ENCODE results near the gene CCDC149. TPM values are rescaled to one million over a fixed set of nuclear protein-coding genes. Genes with fewer than 3 reads are reported as not detected.

Gene CCDC149
- total and polyA plus RNA-seq, 12 donors: 6.1 to 17.7 (median 9.3) TPM

DNA sequence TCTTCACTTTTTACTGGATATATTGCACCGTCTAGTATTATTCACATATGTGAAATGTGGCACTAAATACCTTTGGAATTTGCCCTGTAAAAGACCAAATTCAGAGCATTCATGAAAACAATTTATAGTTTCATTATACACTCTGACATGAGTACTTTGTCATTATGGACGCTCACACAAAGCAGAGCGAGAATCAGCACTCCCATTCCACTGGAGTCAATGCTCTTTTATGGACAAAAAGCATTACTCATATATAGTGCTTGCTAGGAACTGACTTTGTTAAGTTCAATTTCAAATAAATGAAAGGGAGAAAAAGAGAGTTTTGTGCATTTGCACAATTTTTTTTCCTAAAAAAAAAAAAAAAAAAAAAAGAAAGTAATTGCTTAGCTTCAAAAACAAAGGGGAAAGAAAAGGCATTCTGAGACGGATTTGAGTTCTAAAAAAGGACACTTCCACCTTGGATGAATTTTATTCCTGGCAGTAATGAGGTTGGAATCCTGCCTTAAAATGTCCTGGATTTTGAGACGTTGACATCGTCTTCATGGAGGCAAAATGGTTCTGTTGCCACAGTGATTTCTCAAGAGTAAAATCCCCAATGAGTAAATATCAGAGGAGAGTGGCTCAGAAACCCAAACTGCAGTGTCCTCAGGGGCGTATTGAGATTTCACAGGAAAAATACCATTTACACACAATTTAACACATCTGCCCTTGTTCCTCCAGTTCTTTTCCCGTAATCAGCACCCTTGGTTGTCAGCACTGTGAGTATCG is 34.8 kb downstream of the CCDC149 start:
- Histone ChIP-seq H3K27me3 (no peaks in the 10 kb centered on the region), H3K4me3 (no peak overlapping the region), H3K9me3 (no peaks in the 10 kb centered on the region), H3K4me1 (peaks cover 0 to 8% (median 0%) of the 10 kb centered on the region in 9 donors), H3K36me3 (peaks cover 0 to 33% (median 0%) of the 10 kb centered on the region in 9 donors), H3K27ac (no peak overlapping the region)
- intact Hi-C loops (cut with DNase I): no loop called here
- ATAC-seq (no peak), DNase-seq (no peak)
- WGBS, 2 donors: 75 to 79% methylated on average over 9 of the region's 9 CpGs
- TF ChIP-seq, protein P1, sequence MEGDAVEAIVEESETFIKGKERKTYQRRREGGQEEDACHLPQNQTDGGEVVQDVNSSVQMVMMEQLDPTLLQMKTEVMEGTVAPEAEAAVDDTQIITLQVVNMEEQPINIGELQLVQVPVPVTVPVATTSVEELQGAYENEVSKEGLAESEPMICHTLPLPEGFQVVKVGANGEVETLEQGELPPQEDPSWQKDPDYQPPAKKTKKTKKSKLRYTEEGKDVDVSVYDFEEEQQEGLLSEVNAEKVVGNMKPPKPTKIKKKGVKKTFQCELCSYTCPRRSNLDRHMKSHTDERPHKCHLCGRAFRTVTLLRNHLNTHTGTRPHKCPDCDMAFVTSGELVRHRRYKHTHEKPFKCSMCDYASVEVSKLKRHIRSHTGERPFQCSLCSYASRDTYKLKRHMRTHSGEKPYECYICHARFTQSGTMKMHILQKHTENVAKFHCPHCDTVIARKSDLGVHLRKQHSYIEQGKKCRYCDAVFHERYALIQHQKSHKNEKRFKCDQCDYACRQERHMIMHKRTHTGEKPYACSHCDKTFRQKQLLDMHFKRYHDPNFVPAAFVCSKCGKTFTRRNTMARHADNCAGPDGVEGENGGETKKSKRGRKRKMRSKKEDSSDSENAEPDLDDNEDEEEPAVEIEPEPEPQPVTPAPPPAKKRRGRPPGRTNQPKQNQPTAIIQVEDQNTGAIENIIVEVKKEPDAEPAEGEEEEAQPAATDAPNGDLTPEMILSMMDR (IDR thresholded peaks at IDR 0.05): no peak

DNA sequence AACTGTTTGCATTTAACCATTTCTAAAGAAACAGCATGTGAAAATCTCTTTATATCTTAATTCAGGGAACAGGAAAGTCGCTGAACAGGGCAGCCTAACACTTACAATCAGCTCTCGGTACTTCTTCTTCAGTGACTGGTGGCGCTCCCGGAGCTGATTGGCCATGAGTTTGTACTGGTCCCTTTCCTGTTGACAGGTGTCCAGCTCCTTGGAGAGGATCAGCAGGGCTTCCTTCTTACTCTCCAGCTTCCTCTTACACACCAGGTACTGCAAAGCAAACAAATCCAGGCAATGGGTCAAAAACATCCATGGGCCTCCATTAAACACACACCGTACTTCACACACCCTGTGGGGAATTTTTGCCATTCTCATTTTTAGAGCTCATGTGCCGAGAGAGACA is 36.4 kb downstream of the CCDC149 start:
- no peaks in the 10 kb centered on the region for H3K9me3 ChIP-seq
- ATAC-seq: no peak
- H3K4me1 ChIP-seq: peaks cover 0 to 7% (median 0%) of the 10 kb centered on the region in 9 donors
- no peak overlapping the region for H3K4me3 ChIP-seq
- TF ChIP-seq, protein P1 (IDR thresholded peaks at IDR 0.05): no peak
- no peak overlapping the region for H3K27ac ChIP-seq
- DNase-seq: no peak
- intact Hi-C loops (cut with DNase I): no loop called here
- H3K27me3 ChIP-seq: no peaks in the 10 kb centered on the region
- 86 to 88% methylated on average over 6 of the region's 6 CpGs for WGBS, 2 donors
- peaks cover 0 to 49% (median 3%) of the 10 kb centered on the region in 9 donors for H3K36me3 ChIP-seq

DNA sequence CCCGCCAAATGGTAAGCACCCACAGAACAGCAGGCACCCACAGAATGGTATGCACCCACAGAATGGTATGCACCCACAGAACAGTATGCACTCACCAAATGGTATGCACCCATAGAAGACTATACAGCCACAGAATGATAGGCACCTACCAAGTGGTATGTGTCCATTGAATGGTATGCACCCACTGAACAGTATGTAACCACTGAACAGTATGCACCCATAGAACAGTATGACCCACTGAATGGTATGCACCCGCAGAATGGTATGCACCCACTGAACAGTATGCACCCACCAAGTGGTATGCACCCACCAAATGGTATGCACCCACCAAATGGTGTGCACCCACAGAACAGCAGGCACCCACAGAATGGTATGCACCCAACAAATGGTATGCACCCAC is 40.1 kb downstream of the CCDC149 start:
- no peaks in the 10 kb centered on the region for H3K9me3 ChIP-seq
- ATAC-seq (no peak), DNase-seq (no peak)
- 82 to 95% methylated on average over 2 of the region's 2 CpGs for WGBS, 2 donors
- intact Hi-C loops (cut with DNase I): no loop called here
- no peak overlapping the region for H3K4me3 ChIP-seq
- TF ChIP-seq, protein P1 (IDR thresholded peaks at IDR 0.05): no peak
- H3K36me3 ChIP-seq: peaks cover 0 to 79% (median 3%) of the 10 kb centered on the region in 9 donors
- peaks cover 0 to 2% (median 0%) of the 10 kb centered on the region in 9 donors for H3K4me1 ChIP-seq
- no peak overlapping the region for H3K27ac ChIP-seq
- H3K27me3 ChIP-seq: no peaks in the 10 kb centered on the region

DNA sequence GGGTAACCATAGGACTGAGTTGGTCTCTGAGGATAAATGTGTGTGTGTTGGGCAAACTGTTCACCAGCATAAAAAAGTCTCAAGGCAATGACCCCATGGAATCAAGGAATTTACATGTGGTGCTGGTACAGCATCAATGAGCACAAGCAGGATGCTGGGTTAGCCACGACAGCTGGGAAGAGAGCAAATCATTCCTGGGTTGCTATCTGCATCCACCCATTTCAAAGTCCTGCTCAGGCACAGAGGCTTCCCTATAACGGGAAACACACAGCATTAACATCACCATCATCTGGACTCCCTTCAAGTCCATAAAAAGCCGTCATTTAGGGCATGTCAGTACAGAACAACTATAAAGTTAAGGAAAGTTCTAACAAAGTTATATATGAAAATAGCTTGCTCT is 41.6 kb downstream of the CCDC149 start:
- intact Hi-C loops (cut with DNase I): no loop called here
- ATAC-seq (no peak), DNase-seq (no peak)
- H3K4me1 ChIP-seq: no peaks in the 10 kb centered on the region
- no peak overlapping the region for H3K4me3 ChIP-seq
- no peak overlapping the region for H3K27ac ChIP-seq
- H3K27me3 ChIP-seq: no peaks in the 10 kb centered on the region
- 87 to 90% methylated on average over 3 of the region's 3 CpGs for WGBS, 2 donors
- peaks cover 0 to 89% (median 3%) of the 10 kb centered on the region in 9 donors for H3K36me3 ChIP-seq
- TF ChIP-seq, protein P1 (IDR thresholded peaks at IDR 0.05): no peak
- H3K9me3 ChIP-seq: no peaks in the 10 kb centered on the region

Measured in heart right ventricle (tissue), 16 donors.